PFSK-1 (cell line): ENCODE results near the gene TCF4.

Experiments
- FOXP2 ChIP-seq: optimal IDR thresholded peaks from 2 replicates; pipeline ENCODE3; 2011; ENCODE audit warnings: borderline replicate concordance, control low read depth, inconsistent platforms; ENCODE audit not compliant: insufficient read depth; ENCODE audit errors: extremely low read length, extremely low read depth
- POLR2AphosphoS5 ChIP-seq: IDR thresholded peaks from 2 replicates; pipeline ENCODE4 v1.6.1; 2012; ENCODE audit warnings: low read depth, mild to moderate bottlenecking, control low read depth, low read length, moderate library complexity
- TF ChIP-seq, protein P1 (sequence below), 2 experiments: IDR thresholded peaks; 2 replicates each; pipeline versions ENCODE4 v1.6.1 to v1.8.0; 2011 to 2012; ENCODE audit warnings: low read depth in 2 of 2, low read length in 2 of 2, control low read depth in 1 of 2, inconsistent platforms in 1 of 2, mild to moderate bottlenecking in 1 of 2, moderate library complexity in 1 of 2; ENCODE audit not compliant: insufficient read depth in 1 of 2

GRCh38 chr18:55340998-55341397 is 247.0 kb downstream of the TCF4 start:
- TF ChIP-seq POLR2AphosphoS5 = no peak
- TF ChIP-seq, protein P1, sequence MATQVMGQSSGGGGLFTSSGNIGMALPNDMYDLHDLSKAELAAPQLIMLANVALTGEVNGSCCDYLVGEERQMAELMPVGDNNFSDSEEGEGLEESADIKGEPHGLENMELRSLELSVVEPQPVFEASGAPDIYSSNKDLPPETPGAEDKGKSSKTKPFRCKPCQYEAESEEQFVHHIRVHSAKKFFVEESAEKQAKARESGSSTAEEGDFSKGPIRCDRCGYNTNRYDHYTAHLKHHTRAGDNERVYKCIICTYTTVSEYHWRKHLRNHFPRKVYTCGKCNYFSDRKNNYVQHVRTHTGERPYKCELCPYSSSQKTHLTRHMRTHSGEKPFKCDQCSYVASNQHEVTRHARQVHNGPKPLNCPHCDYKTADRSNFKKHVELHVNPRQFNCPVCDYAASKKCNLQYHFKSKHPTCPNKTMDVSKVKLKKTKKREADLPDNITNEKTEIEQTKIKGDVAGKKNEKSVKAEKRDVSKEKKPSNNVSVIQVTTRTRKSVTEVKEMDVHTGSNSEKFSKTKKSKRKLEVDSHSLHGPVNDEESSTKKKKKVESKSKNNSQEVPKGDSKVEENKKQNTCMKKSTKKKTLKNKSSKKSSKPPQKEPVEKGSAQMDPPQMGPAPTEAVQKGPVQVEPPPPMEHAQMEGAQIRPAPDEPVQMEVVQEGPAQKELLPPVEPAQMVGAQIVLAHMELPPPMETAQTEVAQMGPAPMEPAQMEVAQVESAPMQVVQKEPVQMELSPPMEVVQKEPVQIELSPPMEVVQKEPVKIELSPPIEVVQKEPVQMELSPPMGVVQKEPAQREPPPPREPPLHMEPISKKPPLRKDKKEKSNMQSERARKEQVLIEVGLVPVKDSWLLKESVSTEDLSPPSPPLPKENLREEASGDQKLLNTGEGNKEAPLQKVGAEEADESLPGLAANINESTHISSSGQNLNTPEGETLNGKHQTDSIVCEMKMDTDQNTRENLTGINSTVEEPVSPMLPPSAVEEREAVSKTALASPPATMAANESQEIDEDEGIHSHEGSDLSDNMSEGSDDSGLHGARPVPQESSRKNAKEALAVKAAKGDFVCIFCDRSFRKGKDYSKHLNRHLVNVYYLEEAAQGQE (IDR thresholded peaks at IDR 0.05; ENCODE audit: insufficient read depth in 1 of 2, low read depth in 2 of 2, low read length in 2 of 2) = no peak
- no peak for TF ChIP-seq FOXP2
